Thyroid gland (tissue), 4 donors: ENCODE results near the gene TNRC18.

Experiments used
- POLR2A ChIP-seq, 2 donors: fragments of 450-650 bp; IDR thresholded peaks; one replicate each; pipeline ENCODE4 v1.6.1; 2017; ENCODE audit warnings: antibody characterized with exemption in 2 of 2, mild to moderate bottlenecking in 2 of 2, moderate library complexity in 1 of 2
- TF ChIP-seq, protein P1 (sequence below), 6 experiments: fragments of 200-600 bp in 3 of 6; fragments of 450-650 bp in 3 of 6; sonication (generic) in 3 of 6; IDR thresholded peaks; one replicate each; pipeline ENCODE4 v1.5.1; 2016 to 2019; ENCODE audit warnings: antibody characterized with exemption in 6 of 6, mild to moderate bottlenecking in 2 of 6, inconsistent platforms in 1 of 6, moderate library complexity in 1 of 6

GRCh38 chr7:5472432-5473315 lies 49.0 kb upstream of the TNRC18 start:
- TF ChIP-seq, protein P1, sequence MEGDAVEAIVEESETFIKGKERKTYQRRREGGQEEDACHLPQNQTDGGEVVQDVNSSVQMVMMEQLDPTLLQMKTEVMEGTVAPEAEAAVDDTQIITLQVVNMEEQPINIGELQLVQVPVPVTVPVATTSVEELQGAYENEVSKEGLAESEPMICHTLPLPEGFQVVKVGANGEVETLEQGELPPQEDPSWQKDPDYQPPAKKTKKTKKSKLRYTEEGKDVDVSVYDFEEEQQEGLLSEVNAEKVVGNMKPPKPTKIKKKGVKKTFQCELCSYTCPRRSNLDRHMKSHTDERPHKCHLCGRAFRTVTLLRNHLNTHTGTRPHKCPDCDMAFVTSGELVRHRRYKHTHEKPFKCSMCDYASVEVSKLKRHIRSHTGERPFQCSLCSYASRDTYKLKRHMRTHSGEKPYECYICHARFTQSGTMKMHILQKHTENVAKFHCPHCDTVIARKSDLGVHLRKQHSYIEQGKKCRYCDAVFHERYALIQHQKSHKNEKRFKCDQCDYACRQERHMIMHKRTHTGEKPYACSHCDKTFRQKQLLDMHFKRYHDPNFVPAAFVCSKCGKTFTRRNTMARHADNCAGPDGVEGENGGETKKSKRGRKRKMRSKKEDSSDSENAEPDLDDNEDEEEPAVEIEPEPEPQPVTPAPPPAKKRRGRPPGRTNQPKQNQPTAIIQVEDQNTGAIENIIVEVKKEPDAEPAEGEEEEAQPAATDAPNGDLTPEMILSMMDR (IDR thresholded peaks at IDR 0.05), result no peak
- TF ChIP-seq POLR2A (IDR thresholded peaks at IDR 0.05), result no peak
